Uterus (tissue), 2 donors: ENCODE measurements around the gene ADGRF5.

ENCODE experiments used
- POLR2A ChIP-seq, 2 donors: fragments of 450-650 bp; IDR thresholded peaks; one replicate each; pipeline ENCODE4 v1.6.1; 2016; ENCODE audit warnings: antibody characterized with exemption in 2 of 2, mild to moderate bottlenecking in 1 of 2, moderate library complexity in 1 of 2
- TF ChIP-seq, protein P1 (sequence below), 4 experiments: fragments of 200-600 bp in 2 of 4; fragments of 450-650 bp in 2 of 4; sonication (generic) in 2 of 4; IDR thresholded peaks; one replicate each; pipeline ENCODE4 v1.5.1; 2016 to 2019; ENCODE audit warnings: antibody characterized with exemption in 4 of 4, mild to moderate bottlenecking in 2 of 4, moderate library complexity in 1 of 4

DNA sequence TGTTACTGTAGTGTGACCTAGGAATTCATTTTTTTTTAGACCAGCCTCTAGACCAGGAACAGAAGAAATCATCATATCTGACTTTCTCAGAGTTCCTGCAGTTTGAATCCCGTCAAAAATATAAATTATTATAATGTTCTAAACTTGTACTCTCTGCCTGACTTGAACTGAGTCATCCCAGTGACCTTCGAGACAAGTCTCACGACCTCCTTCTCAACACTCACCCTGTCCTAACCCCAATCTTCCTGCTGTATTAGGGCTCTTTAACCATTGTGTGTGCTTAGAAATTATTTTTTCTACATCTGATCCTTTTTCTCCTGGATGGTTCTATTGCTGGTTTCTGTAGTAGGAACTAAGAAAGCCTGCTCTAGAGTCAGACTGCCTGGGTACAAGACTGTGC is 21.5 kb downstream of the ADGRF5 start:
- TF ChIP-seq, protein P1, sequence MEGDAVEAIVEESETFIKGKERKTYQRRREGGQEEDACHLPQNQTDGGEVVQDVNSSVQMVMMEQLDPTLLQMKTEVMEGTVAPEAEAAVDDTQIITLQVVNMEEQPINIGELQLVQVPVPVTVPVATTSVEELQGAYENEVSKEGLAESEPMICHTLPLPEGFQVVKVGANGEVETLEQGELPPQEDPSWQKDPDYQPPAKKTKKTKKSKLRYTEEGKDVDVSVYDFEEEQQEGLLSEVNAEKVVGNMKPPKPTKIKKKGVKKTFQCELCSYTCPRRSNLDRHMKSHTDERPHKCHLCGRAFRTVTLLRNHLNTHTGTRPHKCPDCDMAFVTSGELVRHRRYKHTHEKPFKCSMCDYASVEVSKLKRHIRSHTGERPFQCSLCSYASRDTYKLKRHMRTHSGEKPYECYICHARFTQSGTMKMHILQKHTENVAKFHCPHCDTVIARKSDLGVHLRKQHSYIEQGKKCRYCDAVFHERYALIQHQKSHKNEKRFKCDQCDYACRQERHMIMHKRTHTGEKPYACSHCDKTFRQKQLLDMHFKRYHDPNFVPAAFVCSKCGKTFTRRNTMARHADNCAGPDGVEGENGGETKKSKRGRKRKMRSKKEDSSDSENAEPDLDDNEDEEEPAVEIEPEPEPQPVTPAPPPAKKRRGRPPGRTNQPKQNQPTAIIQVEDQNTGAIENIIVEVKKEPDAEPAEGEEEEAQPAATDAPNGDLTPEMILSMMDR (IDR thresholded peaks at IDR 0.05): no peak
- TF ChIP-seq POLR2A (IDR thresholded peaks at IDR 0.05): no peak
